Loucy (cell line): Measurements from ENCODE around the gene ATF6.

Source experiments
- H2AFZ ChIP-seq: fragments of 200-600 bp; sonication (generic); 2 replicates; pipeline ENCODE4 v1.6.0; 2016; ENCODE audit warnings: antibody characterized with exemption, mild to moderate bottlenecking, low read length, moderate library complexity
- H3F3A ChIP-seq: fragments of 200-600 bp; 2 replicates; pipeline ENCODE4 v1.6.0; 2016; ENCODE audit warnings: antibody characterized with exemption, low read depth, mild to moderate bottlenecking
- H3K27me3 ChIP-seq: fragments of 200-600 bp; sonication (generic); 2 replicates; pipeline ENCODE4 v1.6.1; 2014; ENCODE audit warnings: low read length, mild to moderate bottlenecking; ENCODE audit not compliant: insufficient read depth, poor library complexity, severe bottlenecking
- H3K36me3 ChIP-seq: fragments of 200-600 bp; sonication (generic); 2 replicates; pipeline ENCODE4 v1.6.1; 2016; ENCODE audit warnings: low read length; ENCODE audit not compliant: insufficient read depth
- H3K4me1 ChIP-seq: fragments of 200-600 bp; sonication (generic); 2 replicates; pipeline ENCODE4 v1.5.1; 2014; ENCODE audit warnings: low read length, mild to moderate bottlenecking; ENCODE audit not compliant: insufficient read depth, poor library complexity, severe bottlenecking
- H3K4me2 ChIP-seq: fragments of 200-600 bp; sonication (generic); 2 replicates; pipeline ENCODE4 v1.6.0; 2014; ENCODE audit warnings: antibody characterized with exemption, low read length, low read depth, mild to moderate bottlenecking; ENCODE audit not compliant: poor library complexity, severe bottlenecking
- H3K4me3 ChIP-seq: fragments of 200-600 bp; sonication (generic); 2 replicates; pipeline ENCODE4 v1.5.1; 2014; ENCODE audit warnings: low read length, mild to moderate bottlenecking, mixed read lengths; ENCODE audit not compliant: poor library complexity, severe bottlenecking
- H3K79me2 ChIP-seq: fragments of 200-600 bp; sonication (generic); 2 replicates; pipeline ENCODE4 v1.6.1; 2014; ENCODE audit warnings: low read length; ENCODE audit not compliant: insufficient read depth
- H3K9ac ChIP-seq: fragments of 200-600 bp; sonication (generic); 2 replicates; pipeline ENCODE4 v1.6.0; 2014; ENCODE audit warnings: mild to moderate bottlenecking, low read depth, low read length, moderate library complexity; ENCODE audit not compliant: poor library complexity, severe bottlenecking
- H3K9me2 ChIP-seq: fragments of 200-600 bp; sonication (generic); replicated peaks from 2 replicates; pipeline ENCODE4 v1.6.1; 2016; ENCODE audit warnings: low read depth, low read length, mixed read lengths
- H3K9me3 ChIP-seq: fragments of 200-600 bp; sonication (generic); 2 replicates; pipeline ENCODE4 v1.6.1; 2014; ENCODE audit warnings: mild to moderate bottlenecking, antibody characterized with exemption, low read length, low read depth; ENCODE audit not compliant: insufficient read depth
- H4K20me1 ChIP-seq: fragments of 200-600 bp; sonication (generic); 2 replicates; pipeline ENCODE4 v1.6.0; 2014; ENCODE audit warnings: antibody characterized with exemption, low read length, mild to moderate bottlenecking; ENCODE audit not compliant: insufficient read depth, poor library complexity, severe bottlenecking
- EZH2phosphoT487 ChIP-seq: fragments of 200-600 bp; IDR thresholded peaks from 2 replicates; pipeline ENCODE4 v1.6.1; 2018; ENCODE audit warnings: antibody characterized with exemption, mild to moderate bottlenecking, moderate library complexity, borderline replicate concordance
- TF ChIP-seq, protein P1 (sequence below): fragments of 200-600 bp; sonication (generic); conservative IDR thresholded peaks from 2 replicates; pipeline ENCODE4 v1.5.1; 2014; ENCODE audit warnings: mild to moderate bottlenecking, antibody characterized with exemption, low read length

ATF6 gene

DNA sequence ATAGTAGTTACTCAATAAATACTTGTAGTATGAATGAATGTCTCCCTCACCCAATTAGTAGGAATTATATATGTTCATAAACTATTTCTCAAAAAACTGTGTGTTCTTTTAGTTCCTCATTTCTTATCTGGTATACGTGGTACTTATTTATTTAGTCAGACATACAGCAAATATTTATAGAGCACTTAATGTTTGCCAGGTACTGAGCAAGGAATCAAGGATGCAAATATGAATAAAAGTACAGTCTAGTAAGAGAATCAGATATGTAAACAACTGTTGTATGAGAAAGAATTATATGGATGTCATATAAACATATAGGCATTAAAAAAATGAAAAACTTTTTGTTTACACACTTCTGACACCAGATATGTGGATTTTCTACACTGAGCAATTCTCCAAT, 58.5 kb downstream of the ATF6 start:
- Histone ChIP-seq H3K9me2 (no peaks in the 10 kb centered on the region), H3K27me3 (no peaks in the 10 kb centered on the region), H3K36me3 (peaks cover 77% of the 10 kb centered on the region), H2AFZ (no peak overlapping the region), H3K9me3 (no peaks in the 10 kb centered on the region), H3F3A (no peaks in the 10 kb centered on the region), H4K20me1 (no peaks in the 10 kb centered on the region), H3K4me2 (no peak overlapping the region), H3K4me3 (no peak overlapping the region), H3K4me1 (no peaks in the 10 kb centered on the region), H3K9ac (no peak overlapping the region), H3K79me2 (no peaks in the 10 kb centered on the region)
- TF ChIP-seq EZH2phosphoT487 = no peak
- TF ChIP-seq, protein P1, sequence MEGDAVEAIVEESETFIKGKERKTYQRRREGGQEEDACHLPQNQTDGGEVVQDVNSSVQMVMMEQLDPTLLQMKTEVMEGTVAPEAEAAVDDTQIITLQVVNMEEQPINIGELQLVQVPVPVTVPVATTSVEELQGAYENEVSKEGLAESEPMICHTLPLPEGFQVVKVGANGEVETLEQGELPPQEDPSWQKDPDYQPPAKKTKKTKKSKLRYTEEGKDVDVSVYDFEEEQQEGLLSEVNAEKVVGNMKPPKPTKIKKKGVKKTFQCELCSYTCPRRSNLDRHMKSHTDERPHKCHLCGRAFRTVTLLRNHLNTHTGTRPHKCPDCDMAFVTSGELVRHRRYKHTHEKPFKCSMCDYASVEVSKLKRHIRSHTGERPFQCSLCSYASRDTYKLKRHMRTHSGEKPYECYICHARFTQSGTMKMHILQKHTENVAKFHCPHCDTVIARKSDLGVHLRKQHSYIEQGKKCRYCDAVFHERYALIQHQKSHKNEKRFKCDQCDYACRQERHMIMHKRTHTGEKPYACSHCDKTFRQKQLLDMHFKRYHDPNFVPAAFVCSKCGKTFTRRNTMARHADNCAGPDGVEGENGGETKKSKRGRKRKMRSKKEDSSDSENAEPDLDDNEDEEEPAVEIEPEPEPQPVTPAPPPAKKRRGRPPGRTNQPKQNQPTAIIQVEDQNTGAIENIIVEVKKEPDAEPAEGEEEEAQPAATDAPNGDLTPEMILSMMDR = no peak

DNA sequence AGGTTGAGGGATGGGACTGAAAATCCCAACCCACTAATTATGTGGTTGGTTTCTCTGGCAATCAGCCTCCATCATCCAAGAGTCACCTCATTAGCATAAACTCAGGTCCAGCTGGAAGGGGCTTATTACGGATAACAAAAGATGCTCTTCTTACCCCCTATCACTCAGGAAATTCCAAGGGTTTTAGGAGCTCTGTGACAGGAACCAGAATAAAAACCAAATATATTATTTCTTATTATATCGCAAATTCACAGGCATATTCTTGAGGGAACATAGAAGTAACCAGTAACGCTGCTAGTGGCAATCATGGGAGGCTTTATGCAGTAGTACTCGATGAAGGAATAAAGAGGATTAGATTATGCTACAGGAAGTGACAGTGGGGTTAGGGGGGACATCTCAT, 59.7 kb downstream of the ATF6 start:
- no peak overlapping the region for H2AFZ ChIP-seq
- no peak overlapping the region for H3K4me2 ChIP-seq
- TF ChIP-seq, protein P1 = no peak
- TF ChIP-seq EZH2phosphoT487 = no peak
- H3K79me2 ChIP-seq = no peaks in the 10 kb centered on the region
- no peaks in the 10 kb centered on the region for H3K9me2 ChIP-seq
- H4K20me1 ChIP-seq = no peaks in the 10 kb centered on the region
- H3K4me3 ChIP-seq = no peak overlapping the region
- H3F3A ChIP-seq = no peaks in the 10 kb centered on the region
- no peaks in the 10 kb centered on the region for H3K4me1 ChIP-seq
- H3K9ac ChIP-seq = no peak overlapping the region
- H3K27me3 ChIP-seq = no peaks in the 10 kb centered on the region
- no peaks in the 10 kb centered on the region for H3K9me3 ChIP-seq
- peaks cover 67% of the 10 kb centered on the region for H3K36me3 ChIP-seq

DNA sequence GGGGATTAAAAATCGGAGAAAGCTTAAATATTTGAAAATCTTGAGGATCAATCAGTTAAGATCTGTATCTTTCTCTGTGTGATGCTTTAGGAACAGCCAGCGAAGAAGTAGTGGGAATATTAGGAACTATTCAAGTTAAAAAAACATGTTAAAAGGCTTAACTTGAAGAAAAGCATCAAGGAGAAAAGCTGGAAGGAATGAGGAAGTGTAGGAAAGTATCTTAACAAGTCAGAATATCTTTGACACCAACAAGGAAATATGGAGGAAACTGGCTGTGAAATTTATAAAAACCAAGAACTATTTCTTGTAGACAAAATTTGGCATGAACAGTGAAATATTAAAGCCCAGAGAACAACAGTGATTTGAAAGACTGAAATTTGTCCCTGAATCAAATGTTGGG, 60.4 kb downstream of the ATF6 start:
- Histone ChIP-seq H3K9me2 (no peaks in the 10 kb centered on the region), H3K36me3 (peaks cover 60% of the 10 kb centered on the region), H3K79me2 (no peaks in the 10 kb centered on the region), H4K20me1 (no peaks in the 10 kb centered on the region), H3K9ac (no peak overlapping the region), H3K4me1 (no peaks in the 10 kb centered on the region), H3K9me3 (no peaks in the 10 kb centered on the region), H3F3A (no peaks in the 10 kb centered on the region), H3K4me2 (no peak overlapping the region), H3K4me3 (no peak overlapping the region), H2AFZ (no peak overlapping the region), H3K27me3 (no peaks in the 10 kb centered on the region)
- TF ChIP-seq, protein P1 = no peak
- TF ChIP-seq EZH2phosphoT487 = no peak
